Thoracic aorta (tissue), 2 donors: ENCODE measurements around the gene TEX9. TPM values are rescaled to one million over a fixed set of nuclear protein-coding genes. Genes with fewer than 3 reads are reported as not detected.

Experiments
- ATAC-seq: fragments of 150-250 bp; one replicate; pipeline ENCODE4 v1.8.0; 2017; ENCODE audit warnings: low read depth; ENCODE audit not compliant: insufficient number of reproducible peaks, low FRiP score
- DNase-seq: peaks from one replicate; pipeline ENCODE4 v3.0.0-alpha.2; 2020; ENCODE audit warnings: low spot score
- H3K27ac ChIP-seq, 2 donors: fragments of 200-600 bp; sonication (generic); 1 replicate in 1 of 2; 2 replicates in 1 of 2; pipeline ENCODE4 v1.5.1; 2016; ENCODE audit warnings: mild to moderate bottlenecking in 2 of 2, moderate library complexity in 2 of 2
- H3K27me3 ChIP-seq: fragments of 200-600 bp; sonication (generic); replicated peaks from 2 replicates; pipeline ENCODE4 v1.6.0; 2016; ENCODE audit warnings: mild to moderate bottlenecking; ENCODE audit not compliant: insufficient read depth
- H3K36me3 ChIP-seq: fragments of 200-600 bp; sonication (generic); one replicate; pipeline ENCODE4 v1.5.1; 2016
- H3K4me1 ChIP-seq, 2 donors: fragments of 200-600 bp; sonication (generic); 1 replicate in 1 of 2; 2 replicates in 1 of 2; pipeline versions ENCODE4 v1.5.1 to v1.6.0; 2016; ENCODE audit warnings: low read depth in 2 of 2, mild to moderate bottlenecking in 1 of 2; ENCODE audit not compliant: control insufficient read depth in 1 of 2
- H3K4me3 ChIP-seq: fragments of 200-600 bp; sonication (generic); 2 replicates; pipeline ENCODE4 v1.5.1; 2016; ENCODE audit warnings: mild to moderate bottlenecking
- H3K9me3 ChIP-seq: fragments of 200-600 bp; sonication (generic); 2 replicates; pipeline ENCODE4 v1.5.1; 2016
- CTCF ChIP-seq: fragments of 200-600 bp; sonication (generic); IDR thresholded peaks from one replicate; pipeline ENCODE4 v1.5.1; 2019; ENCODE audit warnings: antibody characterized with exemption
- total RNA-seq, 2 donors: library from RNA; depleted of rRNA; stranded (reverse); fragments of >200 nt; gene quantifications; one replicate each; pipeline versions ENCODE4 v1.1.0 to v1.2.3, GENCODE V29; 2016

The TEX9 gene
- total RNA-seq, 2 donors from 2014 or later: 3.7 to 13.5 TPM

GRCh38 chr15:56425276-56425675, 60.0 kb downstream of the TEX9 start:
- no peaks in the 10 kb centered on the region for H3K27me3 ChIP-seq
- no peak for TF ChIP-seq CTCF
- ATAC-seq: no peak
- peaks cover 4% of the 10 kb centered on the region for H3K9me3 ChIP-seq
- no peak overlapping the region for H3K4me3 ChIP-seq
- no peak for DNase-seq
- H3K4me1 ChIP-seq: no peaks in the 10 kb centered on the region
- H3K27ac ChIP-seq: no peak overlapping the region
- no peaks in the 10 kb centered on the region for H3K36me3 ChIP-seq

GRCh38 chr15:56425976-56426375, 60.8 kb downstream of the TEX9 start:
- no peaks in the 10 kb centered on the region for H3K27me3 ChIP-seq
- H3K27ac ChIP-seq: no peak overlapping the region
- no peak for DNase-seq
- peaks cover 4% of the 10 kb centered on the region for H3K9me3 ChIP-seq
- H3K4me1 ChIP-seq: no peaks in the 10 kb centered on the region
- no peak for TF ChIP-seq CTCF
- ATAC-seq: no peak
- no peak overlapping the region for H3K4me3 ChIP-seq
- H3K36me3 ChIP-seq: no peaks in the 10 kb centered on the region

- ATAC-seq (no peak), DNase-seq (no peak)
- peak; percentile 21 for TF ChIP-seq CTCF
- no peaks in the 10 kb centered on the region for H3K27me3 ChIP-seq
- peaks cover 4% of the 10 kb centered on the region for H3K9me3 ChIP-seq
- H3K4me3 ChIP-seq: no peak overlapping the region
- no peaks in the 10 kb centered on the region for H3K36me3 ChIP-seq
- no peak overlapping the region for H3K27ac ChIP-seq
- no peaks in the 10 kb centered on the region for H3K4me1 ChIP-seq
Measured at GRCh38 chr15:56428821-56429458, 63.7 kb downstream of the TEX9 start.

GRCh38 chr15:56432304-56432703, 67.1 kb downstream of the TEX9 start:
- no peaks in the 10 kb centered on the region for H3K36me3 ChIP-seq
- H3K4me3 ChIP-seq: no peak overlapping the region
- TF ChIP-seq CTCF: no peak
- DNase-seq (no peak), ATAC-seq (no peak)
- H3K9me3 ChIP-seq: no peaks in the 10 kb centered on the region
- no peaks in the 10 kb centered on the region for H3K27me3 ChIP-seq
- H3K4me1 ChIP-seq: no peaks in the 10 kb centered on the region
- no peak overlapping the region for H3K27ac ChIP-seq

GRCh38 chr15:56440214-56440770, 75.1 kb downstream of the TEX9 start:
- DNase-seq (no peak), ATAC-seq (no peak)
- no peaks in the 10 kb centered on the region for H3K36me3 ChIP-seq
- H3K4me3 ChIP-seq: no peak overlapping the region
- no peak for TF ChIP-seq CTCF
- no peak overlapping the region for H3K27ac ChIP-seq
- H3K4me1 ChIP-seq: no peaks in the 10 kb centered on the region
- no peaks in the 10 kb centered on the region for H3K27me3 ChIP-seq
- no peaks in the 10 kb centered on the region for H3K9me3 ChIP-seq
